GM18868 (cell line): ENCODE results near the gene ZNF587B.
"Not testable (repeated sequence)": the region's sequence is repeated elsewhere in the genome, so short reads cannot be mapped to it uniquely, and the experiment has no call there.

Source experiments
- ATAC-seq: cut with Tn5 transposase; IDR thresholded peaks from one replicate; pipeline ENCODE4 v1.9.1; 2021; ENCODE audit warnings: mild to moderate bottlenecking, moderate library complexity; ENCODE audit not compliant: unreplicated experiment

ZNF587B gene

DNA sequence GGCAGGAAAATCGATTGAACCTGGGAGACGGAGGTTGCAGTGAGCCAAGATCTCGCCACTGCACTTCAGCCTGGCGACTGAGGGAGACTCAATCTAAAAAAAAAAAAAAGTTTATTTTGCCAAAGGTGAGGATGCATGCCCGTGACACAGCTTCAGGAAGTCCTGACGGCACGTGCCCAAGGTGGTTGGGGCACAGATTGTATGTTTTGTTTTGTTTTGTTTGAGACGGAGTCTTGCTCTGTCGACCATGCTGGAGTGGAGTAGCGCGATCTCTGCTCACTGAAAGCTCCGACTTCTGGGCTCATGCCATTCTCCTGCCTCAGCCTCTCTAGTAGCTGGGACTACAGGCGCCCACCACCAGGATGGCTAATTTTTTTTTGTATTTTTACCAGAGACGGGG, 12.1 kb upstream of the ZNF587B start:
- ATAC-seq: no peak

DNA sequence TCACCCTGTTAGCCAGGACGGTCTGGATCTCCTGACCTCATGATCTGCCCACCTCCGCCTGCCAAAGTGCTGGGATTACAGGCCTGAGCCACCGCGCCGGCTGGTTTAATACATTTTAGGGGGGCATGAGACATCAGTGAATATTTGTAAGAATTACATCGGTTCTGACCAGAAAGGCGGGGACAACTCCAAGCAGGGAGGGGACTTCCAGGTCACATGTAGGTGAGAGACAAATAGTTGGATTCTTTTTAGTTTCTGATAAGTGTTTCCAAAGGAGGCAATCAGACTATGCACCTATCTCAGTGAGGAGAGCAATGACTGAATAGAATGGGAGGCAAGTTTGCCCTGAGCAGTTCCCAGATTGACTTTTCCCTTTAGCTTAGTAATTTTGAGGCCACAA, 11.7 kb upstream of the ZNF587B start:
- no peak for ATAC-seq

GRCh38 chr19:57819475-57820148, 10.5 kb upstream of the ZNF587B start:
- peak; percentile 85 for ATAC-seq

- no peak for ATAC-seq
Observed at GRCh38 chr19:57820599-57820998, 9.5 kb upstream of the ZNF587B start.

DNA sequence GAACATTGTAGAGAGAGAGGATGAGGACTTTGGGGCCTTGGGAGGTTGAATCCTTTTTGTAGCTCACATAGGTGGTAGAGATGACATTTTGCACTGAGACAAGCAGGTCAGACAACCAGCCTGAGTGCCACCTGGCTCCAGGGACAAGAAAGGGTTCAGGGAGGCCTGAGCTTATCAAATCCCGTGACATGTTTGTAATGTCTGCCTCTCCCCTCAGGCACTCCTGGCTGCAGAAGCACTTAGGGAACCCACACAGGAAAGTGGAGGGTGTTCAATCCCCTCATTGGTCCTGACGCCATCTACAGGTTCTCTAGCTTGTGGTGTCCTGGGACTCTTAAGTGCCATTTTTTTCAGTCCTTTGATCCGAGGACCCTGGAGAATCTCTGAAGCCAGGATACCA, 9.0 kb upstream of the ZNF587B start:
- ATAC-seq: not testable (repeated sequence)

DNA sequence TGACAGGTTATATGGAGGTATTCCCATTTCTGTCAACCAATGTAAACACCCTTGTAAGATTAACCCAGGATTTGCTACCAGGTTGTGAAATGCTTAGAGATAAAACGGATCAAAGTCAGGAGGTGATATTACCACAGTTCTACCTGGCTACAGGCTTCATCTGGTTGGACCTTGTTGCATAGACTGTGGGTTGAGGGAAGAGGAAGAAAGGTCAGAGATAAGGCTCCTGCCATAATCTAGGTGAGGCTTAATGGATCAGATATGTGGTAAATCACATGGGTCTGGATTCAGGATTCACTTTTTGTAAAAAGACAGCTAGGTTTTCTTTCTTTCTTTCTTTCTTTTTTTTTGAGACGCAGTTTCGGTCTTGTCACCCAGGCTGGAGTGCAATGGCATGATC, 8.6 kb upstream of the ZNF587B start:
- ATAC-seq: not testable (repeated sequence)

- ATAC-seq: not testable (repeated sequence)
Observed at GRCh38 chr19:57823155-57823554, 6.9 kb upstream of the ZNF587B start.

GRCh38 chr19:57823608-57824007, 6.5 kb upstream of the ZNF587B start:
- not testable (repeated sequence) for ATAC-seq

DNA sequence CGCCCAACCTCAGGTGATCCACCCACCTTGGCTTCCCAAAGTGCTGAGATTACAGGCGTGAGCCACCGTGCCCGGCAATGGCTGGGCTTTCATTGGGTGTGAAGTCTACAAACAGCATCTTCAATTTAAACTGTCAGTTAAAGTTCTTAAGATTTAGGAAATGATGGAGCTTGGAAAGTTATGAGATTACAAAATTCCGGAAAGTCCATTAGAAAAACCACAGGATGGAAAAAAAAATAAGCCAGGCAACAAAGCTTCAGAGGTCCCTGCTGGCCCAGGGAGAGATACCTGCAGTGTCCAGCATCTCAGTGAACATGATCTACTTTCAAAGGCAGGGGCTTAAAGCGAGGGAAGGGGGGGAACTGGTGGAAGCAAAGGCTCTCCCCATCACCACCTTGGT, 4.6 kb upstream of the ZNF587B start:
- ATAC-seq: no peak

DNA sequence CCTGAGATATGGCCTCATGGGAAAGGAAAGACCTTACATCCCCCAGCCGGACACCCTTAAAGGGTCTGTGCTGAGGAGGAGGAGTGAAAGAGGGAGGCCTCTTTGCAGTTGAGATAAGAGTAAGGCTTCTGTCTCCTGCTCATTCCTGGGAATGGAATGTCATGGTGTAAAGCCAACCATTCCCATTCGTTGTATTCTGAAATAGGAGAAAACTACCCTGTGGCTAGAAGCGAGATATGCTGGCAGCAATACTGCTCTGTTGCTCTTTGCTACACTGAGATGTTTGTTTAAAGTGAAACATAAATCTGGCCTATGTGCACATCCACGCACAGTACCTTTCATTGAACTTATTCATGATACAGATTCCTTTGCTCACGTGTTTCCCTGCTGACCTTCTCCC, 783 bp upstream of the ZNF587B start:
- ATAC-seq: no peak

DNA sequence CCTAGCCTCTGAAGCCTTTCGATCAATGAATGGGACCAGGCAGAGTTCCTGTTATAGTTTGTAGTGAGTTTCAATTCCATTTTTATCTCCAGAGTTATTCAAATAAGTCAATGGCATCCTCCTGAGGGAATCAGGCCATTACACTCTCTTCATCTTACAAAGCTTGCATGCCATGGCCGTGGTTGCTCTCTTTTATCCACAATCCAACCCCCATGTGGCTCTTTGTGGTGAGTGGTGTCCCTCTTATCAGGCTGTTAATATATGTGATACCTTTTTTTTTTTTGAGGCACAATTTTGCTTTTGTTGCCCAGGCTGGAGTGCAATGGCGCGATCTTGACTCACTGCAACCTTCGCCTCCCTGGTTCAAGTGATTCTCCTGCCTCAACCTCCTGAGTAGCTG, 6.9 kb downstream of the ZNF587B start:
- ATAC-seq: not testable (repeated sequence)

GRCh38 chr19:57838622-57839191, 8.6 kb downstream of the ZNF587B start:
- not testable (repeated sequence) for ATAC-seq

DNA sequence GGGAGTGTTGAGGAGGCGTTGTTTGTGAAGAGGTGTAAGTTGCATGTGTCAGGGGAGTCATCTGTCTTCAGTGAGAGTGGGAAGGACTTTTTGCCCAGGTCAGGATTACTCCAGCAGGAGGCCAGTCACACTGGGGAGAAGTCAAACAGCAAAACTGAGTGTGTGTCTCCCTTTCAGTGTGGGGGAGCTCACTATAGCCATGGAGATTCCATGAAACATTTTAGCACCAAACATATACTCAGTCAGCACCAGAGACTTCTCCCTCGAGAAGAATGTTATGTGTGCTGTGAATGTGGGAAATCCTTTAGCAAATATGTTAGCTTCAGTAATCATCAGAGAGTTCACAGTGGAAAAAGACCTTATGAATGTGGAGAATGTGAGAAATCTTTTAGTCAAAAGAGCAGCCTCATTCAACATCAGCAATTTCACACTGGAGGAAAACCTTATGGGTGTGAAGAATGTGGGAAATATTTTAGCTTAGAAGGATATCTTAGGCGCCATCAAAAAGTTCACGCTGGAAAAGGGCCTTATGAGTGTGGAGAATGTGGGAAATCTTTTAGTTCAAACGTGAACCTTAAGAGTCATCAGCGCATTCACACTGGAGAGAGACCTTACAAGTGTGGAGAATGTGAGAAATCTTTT, 11.1 kb downstream of the ZNF587B start:
- no peak for ATAC-seq

- not testable (repeated sequence) for ATAC-seq
Observed at GRCh38 chr19:57847164-57847563, 17.1 kb downstream of the ZNF587B start.

DNA sequence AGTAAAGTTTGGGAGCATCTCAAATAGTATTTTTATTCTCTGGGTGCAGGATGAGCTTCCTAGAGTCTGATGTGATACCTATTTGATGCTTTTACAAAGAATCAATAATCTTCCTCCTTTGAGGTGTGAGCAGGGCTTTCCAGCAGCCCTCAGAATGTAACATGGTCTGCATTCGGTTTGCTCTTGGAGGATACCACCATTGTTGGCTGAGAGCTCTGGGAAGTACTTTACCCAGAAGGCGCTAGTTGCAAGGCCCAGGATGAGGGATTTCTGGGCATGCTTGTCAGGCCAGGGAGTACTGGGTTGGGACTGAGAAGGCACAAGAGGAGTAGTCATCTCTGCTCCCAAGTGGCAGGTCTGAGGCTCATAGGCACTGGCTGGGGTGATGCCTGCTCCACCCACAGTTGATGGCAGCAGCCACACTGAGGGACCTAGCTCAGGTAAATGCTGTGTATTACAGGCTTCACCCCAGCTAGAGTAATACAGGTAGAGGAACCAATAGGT, 19.1 kb downstream of the ZNF587B start:
- not testable (repeated sequence) for ATAC-seq

- ATAC-seq: peak; percentile 98
Observed at GRCh38 chr19:57849666-57850473, 19.8 kb downstream of the ZNF587B start, which contains the start of gene ZNF587. TSS of gene ZNF587 (plus strand) at chr19:57849859. CDS start at chr19:57850039, 180 bp downstream.

GRCh38 chr19:57850553-57851017, 20.5 kb downstream of the ZNF587B start:
- ATAC-seq: no peak

DNA sequence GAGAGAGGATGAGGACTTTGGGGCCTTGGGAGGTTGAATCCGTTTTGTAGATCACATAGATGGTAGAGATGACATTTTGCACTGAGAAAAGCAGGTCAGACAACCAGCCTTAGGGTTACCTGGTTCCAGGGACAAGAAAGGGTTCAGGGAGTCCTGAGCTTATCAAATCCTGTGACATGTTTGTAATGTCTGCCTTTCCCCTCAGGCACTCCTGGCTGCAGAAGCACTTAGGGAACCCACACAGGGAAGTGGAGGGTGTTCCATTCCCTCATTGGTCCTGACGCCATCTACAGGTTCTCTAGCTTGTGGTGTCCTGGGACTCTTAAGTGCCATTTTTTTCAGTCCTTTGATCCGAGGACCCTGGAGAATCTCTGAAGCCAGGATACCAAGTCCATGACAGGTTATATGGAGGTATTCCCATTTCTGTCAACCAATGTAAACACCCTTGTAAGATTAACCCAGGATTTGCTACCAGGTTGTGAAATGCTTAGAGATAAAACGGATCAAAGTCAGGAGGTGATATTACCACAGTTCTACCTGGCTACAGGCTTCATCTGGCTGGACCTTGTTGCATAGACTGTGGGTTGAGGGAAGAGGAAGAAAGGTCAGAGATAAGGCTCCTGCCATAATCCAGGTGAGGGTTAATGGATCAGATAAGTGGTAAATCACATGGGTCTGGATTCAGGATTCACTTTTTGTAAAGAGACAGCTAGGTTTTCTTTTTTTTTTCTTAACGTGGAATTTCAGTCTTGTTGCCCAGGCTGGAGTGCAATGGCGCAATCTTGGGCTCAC, 21.9 kb downstream of the ZNF587B start:
- not testable (repeated sequence) for ATAC-seq

DNA sequence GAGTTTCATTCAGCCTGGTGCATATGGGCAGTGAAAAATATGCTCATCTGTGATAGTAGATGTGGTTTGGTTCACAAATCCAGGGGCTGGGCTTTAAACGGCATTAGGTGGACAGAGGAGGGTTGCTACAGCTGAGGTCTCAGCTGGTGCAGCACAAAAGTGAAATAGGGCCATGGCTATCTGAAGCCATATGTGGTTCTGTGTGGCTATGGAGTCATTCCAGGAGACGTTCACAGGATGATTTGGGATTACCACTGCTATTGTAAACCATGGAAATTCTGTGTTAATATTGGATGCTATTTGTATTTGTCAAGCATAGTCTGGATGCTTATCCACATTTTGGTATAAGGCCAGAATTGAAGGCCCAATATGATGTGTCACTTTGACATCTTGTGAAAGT, 24.0 kb downstream of the ZNF587B start:
- ATAC-seq: not testable (repeated sequence)

DNA sequence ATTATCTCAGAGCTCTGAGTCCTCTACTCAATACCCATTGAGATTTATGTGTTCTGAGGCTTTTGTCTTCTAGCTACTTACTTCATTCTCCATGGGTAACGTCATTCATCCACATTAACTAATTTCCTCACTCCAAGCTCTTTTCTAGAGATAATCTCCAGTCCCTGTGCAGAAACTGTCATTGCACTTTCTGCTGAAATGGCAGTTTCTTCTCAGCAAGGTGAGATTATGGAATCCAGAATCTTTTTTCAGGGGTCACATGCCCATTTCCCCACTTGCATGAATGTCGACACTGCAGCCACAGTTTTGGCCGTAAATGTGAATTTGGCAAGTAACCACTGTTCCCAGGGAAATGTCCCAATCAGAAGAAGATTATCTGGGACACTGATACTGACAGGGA, 32.3 kb downstream of the ZNF587B start:
- ATAC-seq: not testable (repeated sequence)
